MM.1S (cell line): ENCODE data around the gene BAZ1B.

Source experiments
- CTCF ChIP-seq: fragments of 300-600 bp; sonication (generic); IDR thresholded peaks from 2 replicates; pipeline ENCODE4 v1.5.1; 2016; ENCODE audit warnings: antibody characterized with exemption, low read length, mixed read lengths
- EZH2 ChIP-seq: fragments of 300-600 bp; sonication (generic); optimal IDR thresholded peaks from 2 replicates; pipeline ENCODE3; 2017; ENCODE audit warnings: low read depth, mild to moderate bottlenecking, antibody characterized with exemption, low read length, mixed read lengths
- EZH2phosphoT487 ChIP-seq: fragments of 300-600 bp; sonication (generic); IDR thresholded peaks from 2 replicates; pipeline ENCODE4 v1.6.1; 2018; ENCODE audit warnings: antibody characterized with exemption, low read length

GRCh38 chr7:73435471-73436009 lies 86.6 kb downstream of the BAZ1B start:
- no peak for TF ChIP-seq EZH2
- no peak for TF ChIP-seq CTCF
- no peak for TF ChIP-seq EZH2phosphoT487
